HepG2 (cell line): ENCODE results near the gene ACAD8. TPM values are rescaled to one million over a fixed set of nuclear protein-coding genes. Genes with fewer than 3 reads are reported as not detected.

Source experiments
- ESRRA ChIP-seq: sonication (generic); formaldehyde crosslinking; IDR thresholded peaks from 2 replicates; pipeline ENCODE4 v1.5.1; 2020; ENCODE audit warnings: mild to moderate bottlenecking, low read depth, missing genetic modification reagents
- EZH2 ChIP-seq: conservative IDR thresholded peaks from 2 replicates; pipeline ENCODE4 v1.6.1; 2012; ENCODE audit warnings: mild to moderate bottlenecking, low read depth, low read length, moderate library complexity
- HOXD1 ChIP-seq: sonication (generic); formaldehyde crosslinking; IDR thresholded peaks from 2 replicates; pipeline ENCODE4 v1.5.0; 2020; ENCODE audit warnings: missing genetic modification reagents
- KDM2A ChIP-seq: sonication (generic); formaldehyde crosslinking; IDR thresholded peaks from 2 replicates; pipeline ENCODE4 v1.4.0; 2020; ENCODE audit warnings: low read depth, missing genetic modification reagents, borderline replicate concordance
- KLF16 ChIP-seq, 2 experiments: sonication (generic) in 1 of 2; formaldehyde crosslinking in 1 of 2; IDR thresholded peaks; 2 replicates each; pipeline versions ENCODE4 v1.6.1 to v1.8.0; 2016 to 2023; ENCODE audit warnings: missing genetic modification reagents in 2 of 2, missing compliant biosample characterization in 1 of 2
- MEIS2 ChIP-seq: sonication (generic); formaldehyde crosslinking; IDR thresholded peaks from 2 replicates; pipeline ENCODE4 v1.9.0; 2021; ENCODE audit warnings: mild to moderate bottlenecking, missing genetic modification reagents
- NPAS2 ChIP-seq: sonication (generic); formaldehyde crosslinking; IDR thresholded peaks from 2 replicates; pipeline ENCODE4 v1.8.0; 2022; ENCODE audit warnings: mild to moderate bottlenecking, missing genetic modification reagents, borderline replicate concordance
- RARA ChIP-seq: IDR thresholded peaks from 2 replicates; pipeline ENCODE4 v1.6.1; 2016; ENCODE audit warnings: missing genetic modification reagents, missing compliant biosample characterization
- RXRA ChIP-seq: sonication (generic); formaldehyde crosslinking; IDR thresholded peaks from 2 replicates; pipeline ENCODE4 v1.5.1; 2020; ENCODE audit warnings: missing genetic modification reagents
- SALL1 ChIP-seq: sonication (generic); formaldehyde crosslinking; IDR thresholded peaks from 2 replicates; pipeline ENCODE4 v1.8.0; 2022; ENCODE audit warnings: mild to moderate bottlenecking, missing genetic modification reagents
- SOX13 ChIP-seq, 3 experiments: fragments of 450-650 bp in 1 of 3; sonication (generic) in 1 of 3; formaldehyde crosslinking in 1 of 3; IDR thresholded peaks in 2 of 3; conservative IDR thresholded peaks in 1 of 3; 2 replicates each; pipeline versions ENCODE4 v1.5.0 to v1.6.1; 2016 to 2020; ENCODE audit warnings: antibody characterized with exemption in 1 of 3, mild to moderate bottlenecking in 1 of 3, missing compliant biosample characterization in 1 of 3, missing genetic modification reagents in 1 of 3, moderate library complexity in 1 of 3
- SOX5 ChIP-seq: IDR thresholded peaks from 2 replicates; pipeline ENCODE4 v1.6.1; 2016; ENCODE audit warnings: borderline replicate concordance
- TCF7 ChIP-seq: sonication (generic); IDR thresholded peaks from 2 replicates; pipeline ENCODE4 v1.6.1; 2016; ENCODE audit warnings: antibody characterized with exemption, low read depth
- ZFP36L2 ChIP-seq: sonication (generic); formaldehyde crosslinking; IDR thresholded peaks from 2 replicates; pipeline ENCODE4 v1.4.0; 2020; ENCODE audit warnings: missing genetic modification reagents
- ZNF292 ChIP-seq: sonication (generic); formaldehyde crosslinking; IDR thresholded peaks from 2 replicates; pipeline ENCODE4 v1.8.1; 2022; ENCODE audit warnings: mild to moderate bottlenecking, low read depth, missing genetic modification reagents, borderline replicate concordance
- ZNF337 ChIP-seq: sonication (generic); formaldehyde crosslinking; IDR thresholded peaks from 2 replicates; pipeline ENCODE4 v1.5.1; 2020; ENCODE audit warnings: missing genetic modification reagents, low read depth, mild to moderate bottlenecking, borderline replicate concordance
- ZNF83 ChIP-seq: sonication (generic); formaldehyde crosslinking; IDR thresholded peaks from 2 replicates; pipeline ENCODE4 v1.4.0; 2020; ENCODE audit warnings: missing genetic modification reagents, mild to moderate bottlenecking, borderline replicate concordance
- polyA plus RNA-seq, 8 experiments: library from polyadenylated mRNA; depleted of rRNA in 3 of 8; stranded (reverse) in 7 of 8; unstranded in 1 of 8; fragments of >200 nt; fragmentation: Illumina TruSeq in 4 of 8; extraction: Trizol in 4 of 8; gene quantifications; 2 replicates each; pipeline versions ENCODE4 v1.2.1 to v1.2.3, GENCODE V29; 2011 to 2016; ENCODE audit warnings: low read depth in 4 of 8, missing spikeins in 1 of 8, mixed read lengths in 1 of 8; ENCODE audit not compliant: insufficient read depth in 1 of 8
- total RNA-seq, 5 experiments: library from RNA; depleted of rRNA; stranded (reverse); fragments of >200 nt; fragmentation: Illumina TruSeq; extraction: Trizol; gene quantifications; 2 replicates each; pipeline ENCODE4 v1.2.3, GENCODE V29; 2016; ENCODE audit warnings: low read depth in 1 of 5
- TF ChIP-seq, protein P1 (sequence below): sonication (generic); formaldehyde crosslinking; IDR thresholded peaks from 2 replicates; pipeline ENCODE4 v1.4.0; 2020; ENCODE audit warnings: missing genetic modification reagents
- TF ChIP-seq, protein P2 (sequence below): sonication (generic); formaldehyde crosslinking; IDR thresholded peaks from 2 replicates; pipeline ENCODE4 v1.4.0; 2020; ENCODE audit warnings: missing genetic modification reagents
- TF ChIP-seq, protein P3 (sequence below): sonication (generic); formaldehyde crosslinking; IDR thresholded peaks from 2 replicates; pipeline ENCODE4 v1.4.0; 2020; ENCODE audit warnings: missing genetic modification reagents
- TF ChIP-seq, protein P4 (sequence below): sonication (generic); formaldehyde crosslinking; IDR thresholded peaks from 2 replicates; pipeline ENCODE4 v1.4.0; 2020; ENCODE audit warnings: missing genetic modification reagents, mild to moderate bottlenecking, borderline replicate concordance
- TF ChIP-seq, protein P5 (sequence below): sonication (generic); IDR thresholded peaks from 2 replicates; pipeline ENCODE4 v1.6.1; 2016; ENCODE audit warnings: low read depth, borderline replicate concordance
- TF ChIP-seq, protein P6 (sequence below): sonication (generic); formaldehyde crosslinking; IDR thresholded peaks from 2 replicates; pipeline ENCODE4 v1.4.0; 2020; ENCODE audit warnings: mild to moderate bottlenecking, low read depth, missing genetic modification reagents

ACAD8 gene
- total and polyA plus RNA-seq, 2 of the 13 experiments (the other 11 are each of a cell fraction or from before 2014, with no cell fraction given), result 13.5 to 20.3 TPM

DNA sequence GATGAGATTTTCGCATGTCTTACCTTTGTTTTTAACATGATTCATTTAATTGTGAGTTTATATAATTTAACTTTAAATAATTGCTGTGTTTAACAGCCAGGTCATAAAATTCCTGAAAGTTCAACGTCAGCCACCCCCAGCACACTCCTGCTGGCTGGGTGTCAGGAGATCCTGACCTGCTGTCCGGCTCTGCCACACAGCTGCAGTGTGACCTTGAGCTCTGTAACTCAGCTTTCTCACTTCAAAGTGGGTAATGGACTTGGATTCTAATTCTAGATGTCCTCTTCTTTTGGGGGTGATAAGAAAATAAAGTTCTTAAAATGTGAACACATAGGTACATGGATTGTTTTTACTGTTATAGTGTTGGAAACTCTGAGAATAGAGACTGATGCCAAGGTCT, 18.0 kb upstream of the ACAD8 start (continued):
- TF ChIP-seq, protein P1, sequence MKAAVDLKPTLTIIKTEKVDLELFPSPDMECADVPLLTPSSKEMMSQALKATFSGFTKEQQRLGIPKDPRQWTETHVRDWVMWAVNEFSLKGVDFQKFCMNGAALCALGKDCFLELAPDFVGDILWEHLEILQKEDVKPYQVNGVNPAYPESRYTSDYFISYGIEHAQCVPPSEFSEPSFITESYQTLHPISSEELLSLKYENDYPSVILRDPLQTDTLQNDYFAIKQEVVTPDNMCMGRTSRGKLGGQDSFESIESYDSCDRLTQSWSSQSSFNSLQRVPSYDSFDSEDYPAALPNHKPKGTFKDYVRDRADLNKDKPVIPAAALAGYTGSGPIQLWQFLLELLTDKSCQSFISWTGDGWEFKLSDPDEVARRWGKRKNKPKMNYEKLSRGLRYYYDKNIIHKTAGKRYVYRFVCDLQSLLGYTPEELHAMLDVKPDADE (CRISPR knock-in tag), result no peak
- TF ChIP-seq ZNF83 (CRISPR knock-in tag), result no peak
- peak; percentile 31; the same call in 1 of the 2 replicates for TF ChIP-seq RXRA (CRISPR knock-in tag)
- TF ChIP-seq ZFP36L2 (CRISPR knock-in tag), result no peak
- no peak for TF ChIP-seq SOX13 (IDR thresholded peaks at IDR 0.05)
- TF ChIP-seq SOX13 (CRISPR knock-in tag; conservative IDR thresholded peaks at IDR 0.05 in 1 of 2, IDR thresholded peaks at IDR 0.05 in 1 of 2), result peak in 1 of 2 experiments; percentile 24; a peak in 1 of 4 replicates
- TF ChIP-seq, protein P2, sequence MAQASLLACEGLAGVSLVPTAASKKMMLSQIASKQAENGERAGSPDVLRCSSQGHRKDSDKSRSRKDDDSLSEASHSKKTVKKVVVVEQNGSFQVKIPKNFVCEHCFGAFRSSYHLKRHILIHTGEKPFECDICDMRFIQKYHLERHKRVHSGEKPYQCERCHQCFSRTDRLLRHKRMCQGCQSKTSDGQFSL (CRISPR knock-in tag), result no peak
- TF ChIP-seq KLF16 (CRISPR knock-in tag; IDR thresholded peaks at IDR 0.05), result no peak
- TF ChIP-seq HOXD1 (CRISPR knock-in tag), result no peak
- peak; percentile 74 for TF ChIP-seq RARA
- peak; percentile 27; the same call in 1 of the 2 replicates for TF ChIP-seq SALL1
- peak; percentile 75 for TF ChIP-seq ESRRA (CRISPR knock-in tag)
- no peak for TF ChIP-seq NPAS2 (CRISPR knock-in tag)
- 0 out of 2 replicates have a peak, but pooled peaks have one; percentile 24 for TF ChIP-seq MEIS2 (CRISPR knock-in tag)
- TF ChIP-seq ZNF292 (CRISPR knock-in tag), result no peak
- no peak for TF ChIP-seq EZH2
- TF ChIP-seq TCF7, result peak; percentile 57
- no peak for TF ChIP-seq ZNF337 (CRISPR knock-in tag)
- TF ChIP-seq, protein P3, sequence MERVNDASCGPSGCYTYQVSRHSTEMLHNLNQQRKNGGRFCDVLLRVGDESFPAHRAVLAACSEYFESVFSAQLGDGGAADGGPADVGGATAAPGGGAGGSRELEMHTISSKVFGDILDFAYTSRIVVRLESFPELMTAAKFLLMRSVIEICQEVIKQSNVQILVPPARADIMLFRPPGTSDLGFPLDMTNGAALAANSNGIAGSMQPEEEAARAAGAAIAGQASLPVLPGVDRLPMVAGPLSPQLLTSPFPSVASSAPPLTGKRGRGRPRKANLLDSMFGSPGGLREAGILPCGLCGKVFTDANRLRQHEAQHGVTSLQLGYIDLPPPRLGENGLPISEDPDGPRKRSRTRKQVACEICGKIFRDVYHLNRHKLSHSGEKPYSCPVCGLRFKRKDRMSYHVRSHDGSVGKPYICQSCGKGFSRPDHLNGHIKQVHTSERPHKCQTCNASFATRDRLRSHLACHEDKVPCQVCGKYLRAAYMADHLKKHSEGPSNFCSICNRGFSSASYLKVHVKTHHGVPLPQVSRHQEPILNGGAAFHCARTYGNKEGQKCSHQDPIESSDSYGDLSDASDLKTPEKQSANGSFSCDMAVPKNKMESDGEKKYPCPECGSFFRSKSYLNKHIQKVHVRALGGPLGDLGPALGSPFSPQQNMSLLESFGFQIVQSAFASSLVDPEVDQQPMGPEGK (CRISPR knock-in tag), result 0 out of 2 replicates have a peak, but pooled peaks have one; percentile 19
- TF ChIP-seq, protein P4, sequence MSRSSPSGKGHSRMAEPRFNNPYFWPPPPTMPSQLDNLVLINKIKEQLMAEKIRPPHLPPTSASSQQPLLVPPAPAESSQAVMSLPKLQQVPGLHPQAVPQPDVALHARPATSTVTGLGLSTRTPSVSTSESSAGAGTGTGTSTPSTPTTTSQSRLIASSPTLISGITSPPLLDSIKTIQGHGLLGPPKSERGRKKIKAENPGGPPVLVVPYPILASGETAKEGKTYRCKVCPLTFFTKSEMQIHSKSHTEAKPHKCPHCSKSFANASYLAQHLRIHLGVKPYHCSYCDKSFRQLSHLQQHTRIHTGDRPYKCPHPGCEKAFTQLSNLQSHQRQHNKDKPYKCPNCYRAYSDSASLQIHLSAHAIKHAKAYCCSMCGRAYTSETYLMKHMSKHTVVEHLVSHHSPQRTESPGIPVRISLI (CRISPR knock-in tag), result no peak
- peak; percentile 15; the same call in 1 of the 2 replicates for TF ChIP-seq SOX5
- TF ChIP-seq, protein P5, sequence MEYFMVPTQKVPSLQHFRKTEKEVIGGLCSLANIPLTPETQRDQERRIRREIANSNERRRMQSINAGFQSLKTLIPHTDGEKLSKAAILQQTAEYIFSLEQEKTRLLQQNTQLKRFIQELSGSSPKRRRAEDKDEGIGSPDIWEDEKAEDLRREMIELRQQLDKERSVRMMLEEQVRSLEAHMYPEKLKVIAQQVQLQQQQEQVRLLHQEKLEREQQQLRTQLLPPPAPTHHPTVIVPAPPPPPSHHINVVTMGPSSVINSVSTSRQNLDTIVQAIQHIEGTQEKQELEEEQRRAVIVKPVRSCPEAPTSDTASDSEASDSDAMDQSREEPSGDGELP, result peak; percentile 75; the same call in 1 of the 2 replicates
- TF ChIP-seq, protein P6, sequence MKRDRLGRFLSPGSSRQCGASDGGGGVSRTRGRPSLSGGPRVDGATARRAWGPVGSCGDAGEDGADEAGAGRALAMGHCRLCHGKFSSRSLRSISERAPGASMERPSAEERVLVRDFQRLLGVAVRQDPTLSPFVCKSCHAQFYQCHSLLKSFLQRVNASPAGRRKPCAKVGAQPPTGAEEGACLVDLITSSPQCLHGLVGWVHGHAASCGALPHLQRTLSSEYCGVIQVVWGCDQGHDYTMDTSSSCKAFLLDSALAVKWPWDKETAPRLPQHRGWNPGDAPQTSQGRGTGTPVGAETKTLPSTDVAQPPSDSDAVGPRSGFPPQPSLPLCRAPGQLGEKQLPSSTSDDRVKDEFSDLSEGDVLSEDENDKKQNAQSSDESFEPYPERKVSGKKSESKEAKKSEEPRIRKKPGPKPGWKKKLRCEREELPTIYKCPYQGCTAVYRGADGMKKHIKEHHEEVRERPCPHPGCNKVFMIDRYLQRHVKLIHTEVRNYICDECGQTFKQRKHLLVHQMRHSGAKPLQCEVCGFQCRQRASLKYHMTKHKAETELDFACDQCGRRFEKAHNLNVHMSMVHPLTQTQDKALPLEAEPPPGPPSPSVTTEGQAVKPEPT (CRISPR knock-in tag), result no peak
- TF ChIP-seq KDM2A (CRISPR knock-in tag), result no peak; the same call in 1 of the 2 replicates
